Subcutaneous abdominal adipose tissue (tissue), 5 donors: ENCODE results near the gene DEPDC5.
"Not testable (repeated sequence)": the region's sequence is repeated elsewhere in the genome, so short reads cannot be mapped to it uniquely, and the experiment has no call there.

Experiments used
- H3K27ac ChIP-seq: one replicate; pipeline ENCODE4 v1.7.0; 2013; ENCODE audit warnings: low read depth, mild to moderate bottlenecking, inconsistent platforms, low read length, moderate library complexity
- H3K27me3 ChIP-seq, 5 donors: one replicate each; pipeline ENCODE4 v1.7.0; 2013; ENCODE audit warnings: low read length in 5 of 5, inconsistent platforms in 1 of 5; ENCODE audit not compliant: control insufficient read depth in 5 of 5, insufficient read depth in 4 of 5
- H3K36me3 ChIP-seq, 5 donors: one replicate each; pipeline ENCODE4 v1.7.0; 2013; ENCODE audit warnings: low read length in 5 of 5; ENCODE audit not compliant: control insufficient read depth in 5 of 5, insufficient read depth in 5 of 5
- H3K4me1 ChIP-seq, 5 donors: one replicate each; pipeline ENCODE4 v1.7.0; 2013; ENCODE audit warnings: low read length in 5 of 5, mild to moderate bottlenecking in 3 of 5, moderate library complexity in 1 of 5; ENCODE audit not compliant: control insufficient read depth in 5 of 5, insufficient read depth in 5 of 5
- H3K4me3 ChIP-seq, 5 donors: one replicate each; pipeline ENCODE4 v1.7.0; 2013; ENCODE audit warnings: low read length in 5 of 5, low read depth in 1 of 5
- H3K9ac ChIP-seq, 5 donors: one replicate each; pipeline ENCODE4 v1.7.0; 2013; ENCODE audit warnings: low read length in 5 of 5, mild to moderate bottlenecking in 4 of 5, moderate library complexity in 3 of 5
- H3K9me3 ChIP-seq, 5 donors: one replicate each; pipeline ENCODE4 v1.7.0; 2013; ENCODE audit warnings: low read length in 5 of 5; ENCODE audit not compliant: control insufficient read depth in 5 of 5
- donor health status: healthy.
- donor health status: healthy.
- donor health status: healthy.
- donor health status: healthy.
- donor health status: healthy.

Gene DEPDC5

DNA sequence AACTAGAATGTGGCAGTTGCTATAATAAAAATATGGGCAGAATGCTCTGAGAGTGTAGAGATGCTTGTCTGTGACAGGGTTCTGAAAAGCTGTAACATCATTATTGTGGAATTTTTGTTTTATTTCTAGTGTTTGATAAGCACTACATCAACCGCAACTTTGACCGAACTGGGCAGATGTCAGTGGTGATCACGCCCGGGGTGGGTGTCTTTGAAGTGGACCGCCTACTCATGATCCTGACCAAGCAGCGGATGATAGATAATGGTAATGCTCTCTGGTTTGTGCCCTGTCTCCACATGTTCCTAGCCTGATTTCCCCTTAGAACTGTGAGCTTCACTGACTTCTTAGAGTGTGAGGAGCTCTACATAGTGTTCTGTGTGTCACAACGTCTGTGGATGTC, 48.8 kb downstream of the DEPDC5 start:
- Histone ChIP-seq H3K9me3 (no peaks in the 10 kb centered on the region), H3K4me1 (no peaks in the 10 kb centered on the region), H3K27me3 (no peaks in the 10 kb centered on the region), H3K36me3 (peaks cover 27 to 88% (median 70%) of the 10 kb centered on the region in 5 donors), H3K9ac (no peak overlapping the region), H3K4me3 (no peak overlapping the region), H3K27ac (no peak overlapping the region)

- Histone ChIP-seq H3K4me3 (no peak overlapping the region), H3K27me3 (no peaks in the 10 kb centered on the region), H3K4me1 (no peaks in the 10 kb centered on the region), H3K27ac (no peak overlapping the region), H3K9me3 (no peaks in the 10 kb centered on the region), H3K9ac (no peak overlapping the region), H3K36me3 (peaks cover 22 to 87% (median 64%) of the 10 kb centered on the region in 5 donors)
Measured at GRCh38 chr22:31806751-31807150, 52.9 kb downstream of the DEPDC5 start.

- Histone ChIP-seq H3K36me3 (peaks cover 11 to 81% (median 59%) of the 10 kb centered on the region in 5 donors), H3K9me3 (no peaks in the 10 kb centered on the region), H3K27me3 (no peaks in the 10 kb centered on the region), H3K9ac (no peak overlapping the region), H3K27ac (no peak overlapping the region), H3K4me3 (no peak overlapping the region), H3K4me1 (no peaks in the 10 kb centered on the region)
Measured at GRCh38 chr22:31812977-31813605, 59.3 kb downstream of the DEPDC5 start.

DNA sequence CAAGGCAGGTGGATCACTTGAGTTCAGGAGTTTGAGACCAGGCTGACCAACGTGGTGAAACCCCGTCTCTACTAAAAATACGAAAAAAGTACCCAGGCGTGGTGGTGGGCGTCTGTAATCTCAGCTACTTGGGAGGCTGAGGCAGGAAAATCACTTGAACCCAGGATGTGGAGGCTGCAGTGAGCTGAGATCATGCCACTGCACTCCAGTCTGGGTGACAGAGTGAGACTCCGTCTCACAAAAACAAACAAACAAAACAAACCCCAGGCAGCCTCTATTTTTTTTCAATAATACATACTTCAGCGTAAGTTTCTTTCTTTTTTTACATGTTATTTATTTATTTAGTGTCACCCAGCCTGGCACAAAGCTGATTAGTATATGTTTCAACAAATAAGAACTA, 60.1 kb downstream of the DEPDC5 start:
- H3K27ac ChIP-seq, H3K4me1 ChIP-seq, H3K9me3 ChIP-seq, H3K4me3 ChIP-seq, H3K27me3 ChIP-seq, H3K9ac ChIP-seq: not testable (repeated sequence)
- peaks cover 18 to 88% (median 68%) of the 10 kb centered on the region in 5 donors for H3K36me3 ChIP-seq

DNA sequence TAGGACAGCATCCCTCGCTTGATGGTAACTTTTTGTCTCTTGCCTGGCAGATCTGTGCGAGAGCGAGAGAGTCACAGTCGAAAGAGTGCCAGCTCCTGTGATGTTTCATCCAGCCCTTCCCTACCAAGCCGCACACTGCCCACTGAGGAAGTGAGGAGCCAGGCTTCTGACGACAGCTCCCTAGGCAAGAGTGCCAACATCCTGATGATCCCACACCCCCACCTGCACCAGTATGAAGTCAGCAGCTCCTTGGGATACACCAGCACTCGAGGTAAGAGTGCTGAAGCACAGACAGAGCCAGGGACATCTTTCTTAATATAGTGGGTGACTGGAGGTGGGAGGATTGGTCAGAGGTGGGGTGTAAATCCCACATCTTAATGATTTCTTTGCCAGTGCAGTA, 61.1 kb downstream of the DEPDC5 start:
- Histone ChIP-seq H3K27me3 (no peaks in the 10 kb centered on the region), H3K9me3 (no peaks in the 10 kb centered on the region), H3K4me1 (no peaks in the 10 kb centered on the region), H3K36me3 (peaks cover 18 to 90% (median 72%) of the 10 kb centered on the region in 5 donors), H3K9ac (no peak overlapping the region), H3K4me3 (no peak overlapping the region), H3K27ac (no peak overlapping the region)

DNA sequence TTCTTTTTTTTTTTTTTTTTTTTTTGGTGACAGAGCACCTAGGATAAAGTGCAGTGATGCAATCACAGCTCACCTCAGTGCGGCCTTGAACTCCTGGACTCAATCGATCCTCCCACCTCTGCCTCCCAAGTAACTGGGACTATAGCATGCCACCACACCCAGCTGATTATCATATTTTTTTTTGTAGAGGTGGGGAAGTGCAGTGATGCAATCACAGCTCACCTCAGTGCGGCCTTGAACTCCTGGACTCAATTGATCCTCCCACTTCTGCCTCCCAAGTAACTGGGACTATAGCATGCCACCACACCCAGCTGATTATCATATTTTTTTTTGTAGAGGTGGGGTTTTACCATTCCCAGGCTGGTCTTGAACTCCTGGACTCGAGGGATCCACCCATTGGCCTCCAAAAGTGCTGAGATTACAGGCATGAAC, 61.6 kb downstream of the DEPDC5 start:
- H3K4me3 ChIP-seq, H3K4me1 ChIP-seq, H3K9me3 ChIP-seq, H3K9ac ChIP-seq, H3K27me3 ChIP-seq, H3K27ac ChIP-seq: not testable (repeated sequence)
- H3K36me3 ChIP-seq: peaks cover 20 to 89% (median 71%) of the 10 kb centered on the region in 5 donors

- Histone ChIP-seq H3K4me1 (no peaks in the 10 kb centered on the region), H3K36me3 (peaks cover 31 to 89% (median 75%) of the 10 kb centered on the region in 5 donors), H3K27ac (no peak overlapping the region), H3K9me3 (no peaks in the 10 kb centered on the region), H3K27me3 (no peaks in the 10 kb centered on the region), H3K9ac (no peak overlapping the region), H3K4me3 (no peak overlapping the region)
Measured at GRCh38 chr22:31816750-31817149, 62.9 kb downstream of the DEPDC5 start.

DNA sequence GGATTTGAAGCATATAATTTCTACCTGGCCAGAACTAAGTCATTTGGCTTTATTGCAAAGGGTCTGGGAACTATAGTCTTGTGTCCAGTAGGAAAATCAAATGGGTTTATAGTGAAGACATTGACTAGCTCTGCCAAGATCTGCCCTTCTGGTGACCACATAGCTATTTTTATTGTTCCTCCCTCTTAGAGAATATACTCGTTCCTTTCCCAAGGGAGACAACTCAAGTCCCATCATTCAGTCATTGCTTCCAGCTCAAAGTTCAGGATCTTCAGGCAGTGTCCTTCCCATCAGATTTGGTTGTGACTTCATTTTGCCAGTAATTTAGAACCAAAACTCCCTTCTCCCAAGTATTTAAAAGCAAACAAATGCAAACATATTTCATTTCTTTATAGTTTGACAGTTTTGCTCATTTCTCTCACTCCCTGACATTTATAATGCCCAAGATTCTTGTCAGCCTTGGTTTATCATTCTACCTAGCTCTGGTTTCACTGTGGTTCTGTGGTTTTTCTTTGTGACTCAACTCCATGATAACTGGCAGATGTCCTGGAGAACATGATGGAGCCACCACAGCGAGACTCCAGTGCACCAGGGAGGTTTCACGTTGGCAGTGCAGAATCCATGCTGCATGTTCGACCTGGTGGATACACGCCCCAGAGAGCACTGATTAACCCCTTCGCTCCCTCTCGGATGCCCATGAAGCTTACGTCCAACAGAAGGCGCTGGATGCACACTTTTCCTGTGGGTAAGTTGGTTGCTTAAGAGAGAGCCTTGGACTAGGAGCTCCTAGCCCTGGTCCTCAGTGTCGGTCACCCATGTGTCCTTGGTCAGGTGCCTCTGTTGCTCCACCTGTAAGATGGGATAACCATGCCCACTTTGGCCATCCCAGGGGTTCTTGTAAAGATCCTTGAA, 64.9 kb downstream of the DEPDC5 start:
- H3K36me3 ChIP-seq: peaks cover 38 to 97% (median 83%) of the 10 kb centered on the region in 5 donors
- no peaks in the 10 kb centered on the region for H3K27me3 ChIP-seq
- no peak overlapping the region for H3K9ac ChIP-seq
- no peaks in the 10 kb centered on the region for H3K4me1 ChIP-seq
- H3K4me3 ChIP-seq: no peak overlapping the region
- H3K27ac ChIP-seq: no peak overlapping the region
- H3K9me3 ChIP-seq: no peaks in the 10 kb centered on the region

GRCh38 chr22:31820655-31821054, 66.8 kb downstream of the DEPDC5 start:
- no peaks in the 10 kb centered on the region for H3K4me1 ChIP-seq
- peaks cover 34 to 93% (median 75%) of the 10 kb centered on the region in 5 donors for H3K36me3 ChIP-seq
- no peaks in the 10 kb centered on the region for H3K9me3 ChIP-seq
- no peak overlapping the region for H3K4me3 ChIP-seq
- no peaks in the 10 kb centered on the region for H3K27me3 ChIP-seq
- H3K27ac ChIP-seq: no peak overlapping the region
- H3K9ac ChIP-seq: no peak overlapping the region

- Histone ChIP-seq H3K4me1 (no peaks in the 10 kb centered on the region), H3K27me3 (no peaks in the 10 kb centered on the region), H3K9me3 (no peaks in the 10 kb centered on the region), H3K36me3 (peaks cover 34 to 94% (median 76%) of the 10 kb centered on the region in 5 donors), H3K4me3 (no peak overlapping the region), H3K9ac (no peak overlapping the region), H3K27ac (no peak overlapping the region)
Measured at GRCh38 chr22:31821572-31821971, 67.8 kb downstream of the DEPDC5 start.
